ENCODE measurements around the gene LDB2. TPM values are rescaled to one million over a fixed set of nuclear protein-coding genes. Genes with fewer than 3 reads are reported as not detected.

The LDB2 gene
- total RNA-seq, 4 donors from 2014 or later: 26.4 to 62.7 (median 40.7) TPM

DNA sequence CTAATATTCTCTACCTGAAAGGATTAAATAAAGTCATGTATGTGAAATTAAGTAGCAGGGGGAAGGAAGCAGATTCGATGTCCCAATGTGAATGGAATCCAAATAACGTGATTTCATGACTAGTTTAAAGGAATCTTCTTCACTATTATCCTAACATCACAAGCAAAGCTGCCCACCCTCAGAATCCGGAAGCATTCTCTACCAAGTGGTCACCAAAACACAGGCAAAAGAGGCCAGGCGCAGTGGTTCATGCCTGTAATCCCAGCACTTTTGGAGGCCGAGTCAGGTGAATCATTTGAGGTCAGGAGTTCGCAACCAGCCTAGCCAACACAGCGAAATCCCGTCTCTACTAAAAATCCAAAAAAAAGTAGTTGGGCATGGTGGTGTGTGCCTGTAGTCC, 212.9 kb downstream of the LDB2 start:
- no peak for DNase-seq (ENCODE audit: low spot score in 2 of 2)
- no peaks in the 10 kb centered on the region for H3K9me3 ChIP-seq
- 88 to 89% methylated on average over 8 of the region's 8 CpGs for WGBS, 2 donors
- TF ChIP-seq, protein P1, sequence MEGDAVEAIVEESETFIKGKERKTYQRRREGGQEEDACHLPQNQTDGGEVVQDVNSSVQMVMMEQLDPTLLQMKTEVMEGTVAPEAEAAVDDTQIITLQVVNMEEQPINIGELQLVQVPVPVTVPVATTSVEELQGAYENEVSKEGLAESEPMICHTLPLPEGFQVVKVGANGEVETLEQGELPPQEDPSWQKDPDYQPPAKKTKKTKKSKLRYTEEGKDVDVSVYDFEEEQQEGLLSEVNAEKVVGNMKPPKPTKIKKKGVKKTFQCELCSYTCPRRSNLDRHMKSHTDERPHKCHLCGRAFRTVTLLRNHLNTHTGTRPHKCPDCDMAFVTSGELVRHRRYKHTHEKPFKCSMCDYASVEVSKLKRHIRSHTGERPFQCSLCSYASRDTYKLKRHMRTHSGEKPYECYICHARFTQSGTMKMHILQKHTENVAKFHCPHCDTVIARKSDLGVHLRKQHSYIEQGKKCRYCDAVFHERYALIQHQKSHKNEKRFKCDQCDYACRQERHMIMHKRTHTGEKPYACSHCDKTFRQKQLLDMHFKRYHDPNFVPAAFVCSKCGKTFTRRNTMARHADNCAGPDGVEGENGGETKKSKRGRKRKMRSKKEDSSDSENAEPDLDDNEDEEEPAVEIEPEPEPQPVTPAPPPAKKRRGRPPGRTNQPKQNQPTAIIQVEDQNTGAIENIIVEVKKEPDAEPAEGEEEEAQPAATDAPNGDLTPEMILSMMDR (IDR thresholded peaks at IDR 0.05): no peak
- no peak for TF ChIP-seq POLR2A (IDR thresholded peaks at IDR 0.05)
- no peak for TF ChIP-seq EP300 (IDR thresholded peaks at IDR 0.05)
- H3K27me3 ChIP-seq: no peaks in the 10 kb centered on the region
- H3K27ac ChIP-seq: peak overlapping the region in 2 of 4 donors; percentile 32 to 63
- no peaks in the 10 kb centered on the region for H3K36me3 ChIP-seq
- H3K4me1 ChIP-seq: peaks cover 0 to 20% (median 0%) of the 10 kb centered on the region in 4 donors
- H3K4me3 ChIP-seq: no peak overlapping the region

DNA sequence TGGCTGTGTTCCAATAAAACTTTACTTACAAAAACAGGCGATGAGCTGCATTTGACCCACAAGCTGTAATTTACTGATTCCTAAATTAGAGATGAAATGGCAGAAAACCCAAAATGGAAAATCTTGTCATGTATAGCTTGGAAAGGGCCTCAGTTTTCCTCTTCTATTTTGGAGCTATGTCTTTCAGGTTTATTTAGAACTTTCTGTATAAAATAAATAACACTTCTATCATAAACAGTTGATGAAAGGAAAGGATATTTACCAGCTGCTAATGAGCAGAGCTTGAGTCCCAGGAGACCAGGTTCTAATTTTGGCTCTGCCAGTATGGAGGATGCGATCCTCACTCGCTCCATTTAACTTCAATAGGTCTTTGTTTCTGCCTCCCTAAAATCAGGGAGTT, 213.5 kb downstream of the LDB2 start:
- no peaks in the 10 kb centered on the region for H3K27me3 ChIP-seq
- H3K4me1 ChIP-seq: peaks cover 0 to 20% (median 0%) of the 10 kb centered on the region in 4 donors
- no peaks in the 10 kb centered on the region for H3K9me3 ChIP-seq
- no peak overlapping the region for H3K4me3 ChIP-seq
- no peak for DNase-seq (ENCODE audit: low spot score in 2 of 2)
- WGBS, 2 donors: 73 to 81% methylated on average over 3 of the region's 3 CpGs
- H3K36me3 ChIP-seq: no peaks in the 10 kb centered on the region
- TF ChIP-seq POLR2A (IDR thresholded peaks at IDR 0.05): no peak
- TF ChIP-seq, protein P1 (IDR thresholded peaks at IDR 0.05): no peak
- TF ChIP-seq EP300 (IDR thresholded peaks at IDR 0.05): no peak
- H3K27ac ChIP-seq: peak overlapping the region in 2 of 4 donors; percentile 32 to 63

DNA sequence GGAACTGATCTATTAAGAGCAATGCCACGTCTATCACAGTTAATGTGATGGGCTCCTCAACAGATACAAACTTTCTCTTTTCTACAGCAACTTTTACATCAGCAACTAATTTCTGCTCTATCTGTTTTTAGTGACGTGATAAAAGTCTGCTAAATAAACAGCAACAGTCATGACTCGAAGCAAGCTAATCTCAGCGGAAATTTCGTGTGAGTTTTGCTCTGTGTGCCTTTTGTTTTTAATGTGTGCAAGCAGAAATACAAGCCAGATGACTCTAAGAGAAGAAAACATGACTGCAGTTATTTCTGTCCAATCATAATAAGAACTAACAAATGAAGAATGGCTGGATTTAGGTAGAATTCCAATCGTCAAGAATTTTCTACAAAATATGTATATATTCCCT, 214.3 kb downstream of the LDB2 start:
- TF ChIP-seq EP300 (IDR thresholded peaks at IDR 0.05) (no peak), POLR2A (IDR thresholded peaks at IDR 0.05) (no peak)
- TF ChIP-seq, protein P1 (IDR thresholded peaks at IDR 0.05): no peak
- Histone ChIP-seq H3K9me3 (no peaks in the 10 kb centered on the region), H3K4me1 (peaks cover 0 to 20% (median 0%) of the 10 kb centered on the region in 4 donors), H3K36me3 (no peaks in the 10 kb centered on the region), H3K4me3 (no peak overlapping the region), H3K27ac (peak overlapping the region in 2 of 4 donors; percentile 32 to 63), H3K27me3 (no peaks in the 10 kb centered on the region)
- no peak for DNase-seq (ENCODE audit: low spot score in 2 of 2)
- 31 to 33% methylated on average over 6 of the region's 6 CpGs for WGBS, 2 donors

GRCh38 chr4:16682975-16683374, 215.5 kb downstream of the LDB2 start:
- 88 to 89% methylated on average over 3 of the region's 3 CpGs for WGBS, 2 donors
- no peak for TF ChIP-seq EP300 (IDR thresholded peaks at IDR 0.05)
- H3K4me1 ChIP-seq: peaks cover 0 to 20% (median 0%) of the 10 kb centered on the region in 4 donors
- no peak for DNase-seq (ENCODE audit: low spot score in 2 of 2)
- H3K27me3 ChIP-seq: no peaks in the 10 kb centered on the region
- no peaks in the 10 kb centered on the region for H3K9me3 ChIP-seq
- H3K36me3 ChIP-seq: no peaks in the 10 kb centered on the region
- no peak overlapping the region for H3K4me3 ChIP-seq
- no peak overlapping the region for H3K27ac ChIP-seq

GRCh38 chr4:16677001-16677944, 221.2 kb downstream of the LDB2 start:
- H3K27ac ChIP-seq: no peak overlapping the region
- H3K9me3 ChIP-seq: no peaks in the 10 kb centered on the region
- H3K36me3 ChIP-seq: no peaks in the 10 kb centered on the region
- TF ChIP-seq, protein P1 (IDR thresholded peaks at IDR 0.05): no peak
- TF ChIP-seq EP300 (IDR thresholded peaks at IDR 0.05): no peak
- no peak for TF ChIP-seq POLR2A (IDR thresholded peaks at IDR 0.05)
- no peak overlapping the region for H3K4me3 ChIP-seq
- no peak for DNase-seq (ENCODE audit: low spot score in 2 of 2)
- 82 to 83% methylated on average over 5 of the region's 5 CpGs for WGBS, 2 donors
- no peaks in the 10 kb centered on the region for H3K27me3 ChIP-seq
- H3K4me1 ChIP-seq: peaks cover 0 to 11% (median 0%) of the 10 kb centered on the region in 4 donors

Data from tibial nerve (tissue), 4 donors.